Left kidney (tissue), 1 donor: ENCODE results near the gene CYB5B. TPM values are rescaled to one million over a fixed set of nuclear protein-coding genes. Genes with fewer than 3 reads are reported as not detected.

Experiments
- polyA plus RNA-seq: library from polyadenylated mRNA; unstranded; fragments of 120-200 nt; gene quantifications from one replicate; pipeline ENCODE4 v1.2.1, GENCODE V29; 2013; ENCODE audit not compliant: insufficient read length

CYB5B gene
- polyA plus RNA-seq, 1 donor, result 151 TPM

Other genes starting within 250 kb of the CYB5B start
- 14.8 TPM for gene SNTB2, start 237.5 kb upstream of the CYB5B start, polyA plus RNA-seq
- gene VPS4A, start 113.3 kb upstream of the CYB5B start, polyA plus RNA-seq, result 52.9 TPM
- gene PDF, start 94.0 kb upstream of the CYB5B start, polyA plus RNA-seq, result 2.9 TPM
- gene COG8, start 85.1 kb upstream of the CYB5B start, polyA plus RNA-seq, result 39.5 TPM
- 38.9 TPM for gene NIP7, start 84.8 kb upstream of the CYB5B start, polyA plus RNA-seq
- 2.6 TPM for gene TMED6, start 72.8 kb upstream of the CYB5B start, polyA plus RNA-seq
- 46.8 TPM for gene TERF2, start 38.6 kb upstream of the CYB5B start, polyA plus RNA-seq
- 68.1 TPM for gene NFAT5, start 141.3 kb downstream of the CYB5B start, polyA plus RNA-seq